Naive thymus-derived CD4-positive, alpha-beta T cell (primary cell): ENCODE measurements around the gene LRFN3. TPM values are rescaled to one million over a fixed set of nuclear protein-coding genes. Genes with fewer than 3 reads are reported as not detected.

ENCODE experiments used
- ATAC-seq: fragments of 150-1000 bp; cut with Tn5 transposase; 2 replicates; pipeline ENCODE4 v1.10.0; 2021; ENCODE audit warnings: mild to moderate bottlenecking, moderate library complexity
- CTCF ChIA-PET: fragments of 350-600 bp; sonication (Branson Sonifier 250); formaldehyde crosslinking; loops from one replicate; lab custom pipeline; 2021; ENCODE audit warnings: antibody characterized with exemption; lab: Charles Lee
- POLR2A ChIA-PET: fragments of 350-600 bp; sonication (Branson Sonifier 250); formaldehyde crosslinking; loops from one replicate; lab custom pipeline; 2021; ENCODE audit warnings: antibody characterized with exemption, inconsistent platforms; lab: Charles Lee
- DNase-seq, 9 donors: peaks; one replicate each; pipeline versions ENCODE4 v3.0.0 to v3.0.0-alpha.2; 2020 to 2022; ENCODE audit warnings: mixed read lengths in 1 of 9
- H3K27ac ChIP-seq: one replicate; pipeline ENCODE4 v1.7.0; 2013; ENCODE audit warnings: mild to moderate bottlenecking, low read depth, low read length, moderate library complexity
- H3K27me3 ChIP-seq, 2 donors: one replicate each; pipeline ENCODE4 v1.7.0; 2013; ENCODE audit warnings: low read length in 2 of 2, mild to moderate bottlenecking in 2 of 2, moderate library complexity in 2 of 2; ENCODE audit not compliant: control insufficient read depth in 2 of 2, insufficient read depth in 2 of 2
- H3K36me3 ChIP-seq, 3 experiments: 1 replicate in 2 of 3; 2 replicates in 1 of 3; pipeline ENCODE4 v1.7.0; 2013; ENCODE audit warnings: low read length in 3 of 3, mild to moderate bottlenecking in 3 of 3, moderate library complexity in 1 of 3; ENCODE audit not compliant: insufficient read depth in 3 of 3, control insufficient read depth in 2 of 3
- H3K4me1 ChIP-seq, 2 donors: one replicate each; pipeline ENCODE4 v1.7.0; 2013; ENCODE audit warnings: low read length in 2 of 2, mild to moderate bottlenecking in 2 of 2, moderate library complexity in 1 of 2; ENCODE audit not compliant: control insufficient read depth in 2 of 2, insufficient read depth in 2 of 2
- H3K4me3 ChIP-seq: 2 replicates; pipeline ENCODE4 v1.7.0; 2013; ENCODE audit warnings: mild to moderate bottlenecking, low read length
- H3K9me3 ChIP-seq, 3 experiments: 1 replicate in 2 of 3; 2 replicates in 1 of 3; pipeline ENCODE4 v1.7.0; 2013; ENCODE audit warnings: low read length in 3 of 3; ENCODE audit not compliant: control insufficient read depth in 2 of 3
- H3K27ac Mint-ChIP-seq, 9 donors: one replicate each; pipeline ENCODE4 v1.8.0; 2020 to 2022; ENCODE audit warnings: mixed read lengths in 9 of 9, mild to moderate bottlenecking in 8 of 9, moderate library complexity in 5 of 9, inconsistent platforms in 2 of 9
- H3K27me3 Mint-ChIP-seq, 5 donors: one replicate each; pipeline ENCODE4 v1.8.0; 2021 to 2022; ENCODE audit warnings: mixed read lengths in 5 of 5, mild to moderate bottlenecking in 1 of 5
- H3K36me3 Mint-ChIP-seq, 5 donors: one replicate each; pipeline ENCODE4 v1.8.0; 2020 to 2022; ENCODE audit warnings: mixed read lengths in 5 of 5, mild to moderate bottlenecking in 3 of 5, inconsistent platforms in 1 of 5
- H3K4me1 Mint-ChIP-seq, 7 donors: one replicate each; pipeline ENCODE4 v1.8.0; 2020 to 2022; ENCODE audit warnings: mixed read lengths in 7 of 7, mild to moderate bottlenecking in 3 of 7, inconsistent platforms in 1 of 7
- H3K4me3 Mint-ChIP-seq, 10 donors: one replicate each; pipeline ENCODE4 v1.8.0; 2020 to 2022; ENCODE audit warnings: mild to moderate bottlenecking in 10 of 10, mixed read lengths in 10 of 10, moderate library complexity in 6 of 10, inconsistent platforms in 2 of 10
- H3K9me3 Mint-ChIP-seq, 11 donors: one replicate each; pipeline ENCODE4 v1.8.0; 2020 to 2022; ENCODE audit warnings: mixed read lengths in 11 of 11, mild to moderate bottlenecking in 4 of 11, inconsistent platforms in 1 of 11, moderate library complexity in 1 of 11
- intact Hi-C, 2 donors: fragments of 100-400 bp; cut with micrococcal nuclease; formaldehyde crosslinking; loops; one replicate each; pipeline ENCODE4 v1.15.1; 2023
- polyA plus RNA-seq, 2 donors: library from polyadenylated mRNA; unstranded; fragments of 300-500 nt; fragmentation: Illumina TruSeq; gene quantifications; one replicate each; pipeline ENCODE4 v1.2.3, GENCODE V29; 2021
- total RNA-seq, 6 experiments: library from RNA in 5 of 6; stranded (reverse) in 5 of 6; gene quantifications; 1 replicate in 5 of 6; 2 replicates in 1 of 6; pipeline ENCODE4 v1.2.3 and lab custom pipeline; 2021 to 2026

LRFN3 gene
- total and polyA plus RNA-seq, 7 experiments from 2014 or later: 1.2 to 14.9 (median 8.8) TPM

DNA sequence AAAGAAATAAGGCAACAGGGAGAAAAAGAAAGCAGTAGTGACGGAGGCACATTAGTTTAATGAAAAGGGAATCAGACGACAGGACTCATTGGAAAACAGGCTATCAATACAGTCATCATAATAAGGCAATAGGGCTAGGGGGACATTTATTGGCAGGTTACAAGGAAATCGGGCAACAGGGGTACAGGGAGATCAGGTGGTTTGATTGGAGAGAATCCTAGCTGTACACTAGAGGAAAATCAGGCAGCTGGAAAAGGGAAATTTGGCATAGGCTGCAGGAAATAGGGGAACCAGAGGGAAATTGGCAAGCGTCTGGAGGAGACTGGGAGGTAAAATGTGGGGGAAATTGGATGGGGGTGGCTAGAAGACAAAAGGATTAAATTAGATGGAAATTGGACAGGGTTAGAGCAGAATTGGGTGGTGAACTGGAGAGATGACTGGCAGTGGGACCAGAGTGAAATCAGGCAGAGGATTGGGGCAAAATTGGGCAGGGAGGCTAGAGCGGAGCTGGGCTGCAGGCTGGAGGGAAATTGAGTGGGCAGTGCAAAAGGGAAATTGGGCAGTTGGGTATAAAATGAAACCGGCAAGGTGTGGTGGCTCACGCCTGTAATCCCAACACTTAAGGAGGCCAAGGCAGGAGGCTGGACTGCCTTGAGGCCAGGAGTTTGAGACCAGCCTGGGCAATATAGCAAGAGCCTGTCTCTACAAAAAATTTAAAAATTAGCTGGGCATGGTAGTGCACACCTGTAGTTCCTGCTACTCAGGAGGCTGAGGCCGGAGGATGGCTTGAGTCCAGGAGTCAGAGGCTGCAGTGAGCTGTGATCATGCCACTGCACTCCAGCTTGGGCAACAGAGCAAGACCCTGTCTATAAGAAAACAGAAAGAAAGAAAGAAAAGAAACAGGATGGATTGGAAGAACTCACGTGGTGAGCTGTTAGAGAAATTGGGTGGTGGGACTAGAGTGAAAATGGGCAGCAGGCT is 7.4 kb downstream of the LRFN3 start:
- H3K9me3 ChIP-seq: no peaks in the 10 kb centered on the region
- peaks cover 5 to 11% of the 10 kb centered on the region in 2 donors for H3K4me1 ChIP-seq
- POLR2A ChIA-PET: no interaction called here
- no peaks in the 10 kb centered on the region for H3K27me3 Mint-ChIP-seq
- no peak for DNase-seq
- peaks cover 5 to 17% (median 11%) of the 10 kb centered on the region in 5 donors for H3K36me3 Mint-ChIP-seq
- no peak overlapping the region for H3K4me3 ChIP-seq
- peaks cover 0 to 10% (median 0%) of the 10 kb centered on the region in 11 donors for H3K9me3 Mint-ChIP-seq
- no peak for ATAC-seq
- H3K27ac ChIP-seq: no peak overlapping the region
- peaks cover 0 to 46% (median 0%) of the 10 kb centered on the region in 3 experiments for H3K36me3 ChIP-seq
- H3K27ac Mint-ChIP-seq: peak overlapping the region in 7 of 9 donors; percentile 29 to 86 (median 60)
- CTCF ChIA-PET: interaction anchor here (0.9 to 1.5 kb wide), 2 partner anchors 13 to 15 kb away, joined by 4 read pairs; no protein-coding TSS in a partner anchor
- intact Hi-C loops: no loop called here
- H3K4me1 Mint-ChIP-seq: peaks cover 14 to 39% (median 32%) of the 10 kb centered on the region in 7 donors
- H3K27me3 ChIP-seq: no peaks in the 10 kb centered on the region
- H3K4me3 Mint-ChIP-seq: no peak overlapping the region

DNA sequence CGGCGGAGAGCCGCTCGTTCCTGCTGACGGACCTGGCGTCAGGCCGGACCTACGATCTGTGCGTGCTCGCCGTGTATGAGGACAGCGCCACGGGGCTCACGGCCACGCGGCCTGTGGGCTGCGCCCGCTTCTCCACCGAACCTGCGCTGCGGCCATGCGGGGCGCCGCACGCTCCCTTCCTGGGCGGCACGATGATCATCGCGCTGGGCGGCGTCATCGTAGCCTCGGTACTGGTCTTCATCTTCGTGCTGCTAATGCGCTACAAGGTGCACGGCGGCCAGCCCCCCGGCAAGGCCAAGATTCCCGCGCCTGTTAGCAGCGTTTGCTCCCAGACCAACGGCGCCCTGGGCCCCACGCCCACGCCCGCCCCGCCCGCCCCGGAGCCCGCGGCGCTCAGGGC is 8.4 kb downstream of the LRFN3 start:
- Histone ChIP-seq H3K27ac (no peak overlapping the region), H3K4me1 (peaks cover 5 to 9% of the 10 kb centered on the region in 2 donors), H3K36me3 (peaks cover 0 to 36% (median 0%) of the 10 kb centered on the region in 3 experiments), H3K27me3 (no peaks in the 10 kb centered on the region), H3K9me3 (no peaks in the 10 kb centered on the region), H3K4me3 (no peak overlapping the region)
- POLR2A ChIA-PET: no interaction called here
- Mint-ChIP-seq H3K4me1 (peaks cover 16 to 42% (median 34%) of the 10 kb centered on the region in 7 donors), H3K27ac (peak overlapping the region in 2 of 9 donors; percentile 29 to 74), H3K36me3 (peaks cover 5 to 17% (median 9%) of the 10 kb centered on the region in 5 donors), H3K9me3 (peaks cover 0 to 10% (median 0%) of the 10 kb centered on the region in 11 donors), H3K4me3 (no peak overlapping the region), H3K27me3 (no peaks in the 10 kb centered on the region)
- intact Hi-C loops: no loop called here
- CTCF ChIA-PET: interaction anchor here (0.9 kb wide), 1 partner anchor 14 kb away, joined by 4 read pairs; no protein-coding TSS in a partner anchor
- DNase-seq: no peak
- no peak for ATAC-seq

DNA sequence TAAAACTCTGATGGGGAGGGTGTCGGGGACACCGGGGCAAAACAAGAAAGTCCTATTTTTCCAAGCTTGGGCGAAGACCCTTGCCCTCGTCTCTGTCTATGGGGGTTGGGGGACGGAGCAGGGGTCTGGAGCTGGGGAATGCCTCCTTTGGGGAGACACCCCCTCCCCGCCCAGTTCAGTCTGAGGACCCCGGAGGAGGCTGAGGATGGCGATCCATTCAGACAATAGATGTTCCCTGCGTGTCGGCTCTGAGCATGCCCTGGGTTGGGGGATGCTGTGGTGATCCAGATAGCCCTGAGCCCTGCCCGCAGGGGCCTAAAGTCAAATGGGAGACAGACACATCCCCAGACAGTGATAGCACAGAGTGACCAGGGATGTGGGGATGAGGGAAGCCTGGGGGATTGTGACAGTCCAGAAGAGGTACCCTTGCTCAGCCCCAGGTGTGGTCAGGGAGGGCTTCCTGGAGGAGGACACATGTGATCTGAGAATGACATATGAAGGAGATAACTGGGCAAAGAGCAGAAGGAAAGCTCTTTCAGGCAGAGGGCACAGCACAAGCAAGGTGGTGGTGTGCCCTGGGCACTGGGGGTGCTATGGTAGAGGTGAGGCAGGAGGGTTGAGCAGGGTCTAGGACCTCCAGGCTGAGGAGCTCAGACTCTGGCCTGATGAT is 9.1 kb downstream of the LRFN3 start:
- Mint-ChIP-seq H3K4me3 (no peak overlapping the region), H3K36me3 (peaks cover 5 to 17% (median 9%) of the 10 kb centered on the region in 5 donors), H3K4me1 (peaks cover 18 to 49% (median 41%) of the 10 kb centered on the region in 7 donors), H3K27ac (peak overlapping the region in 6 of 9 donors; percentile 17 to 88 (median 60)), H3K27me3 (no peaks in the 10 kb centered on the region), H3K9me3 (peaks cover 0 to 10% (median 0%) of the 10 kb centered on the region in 11 donors)
- no peak for DNase-seq
- H3K27ac ChIP-seq: no peak overlapping the region
- intact Hi-C loops: no loop called here
- POLR2A ChIA-PET: interaction anchor here (0.6 to 1.4 kb wide), 3 partner anchors 10 to 231 kb away, joined by 3 to 4 read pairs (median 4); partner anchors contain the start of genes POLR2I and TBCB
- CTCF ChIA-PET: no interaction called here
- peaks cover 0 to 29% (median 0%) of the 10 kb centered on the region in 3 experiments for H3K36me3 ChIP-seq
- H3K9me3 ChIP-seq: no peaks in the 10 kb centered on the region
- no peak for ATAC-seq
- H3K4me1 ChIP-seq: peaks cover 5 to 16% of the 10 kb centered on the region in 2 donors
- H3K4me3 ChIP-seq: no peak overlapping the region
- H3K27me3 ChIP-seq: no peaks in the 10 kb centered on the region

DNA sequence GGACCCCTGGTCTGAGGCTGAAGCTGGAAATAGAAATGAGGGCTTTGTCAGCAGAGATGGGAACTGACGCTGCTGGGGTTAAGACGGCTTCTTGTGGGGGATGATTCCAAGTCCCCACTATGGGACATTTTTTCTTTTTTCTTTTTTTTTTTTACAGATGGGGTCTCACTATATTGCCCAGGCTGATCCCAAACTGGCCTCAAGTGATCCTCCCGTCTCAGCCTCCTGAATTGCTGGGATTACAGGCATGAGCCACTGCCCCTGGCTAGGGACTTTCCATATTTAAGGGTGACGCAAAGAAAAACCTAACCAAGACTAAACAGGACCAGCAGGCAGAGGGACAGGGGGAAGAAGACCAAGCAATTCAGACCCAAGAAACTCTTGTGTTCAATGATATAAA is 10.0 kb downstream of the LRFN3 start:
- Histone ChIP-seq H3K4me1 (peaks cover 5 to 18% of the 10 kb centered on the region in 2 donors), H3K27me3 (no peaks in the 10 kb centered on the region), H3K4me3 (no peak overlapping the region), H3K9me3 (no peaks in the 10 kb centered on the region), H3K27ac (no peak overlapping the region), H3K36me3 (peaks cover 0 to 24% (median 0%) of the 10 kb centered on the region in 3 experiments)
- DNase-seq (no peak), ATAC-seq (no peak)
- no peaks in the 10 kb centered on the region for H3K27me3 Mint-ChIP-seq
- H3K36me3 Mint-ChIP-seq: peaks cover 5 to 12% (median 8%) of the 10 kb centered on the region in 5 donors
- POLR2A ChIA-PET: interaction anchor here (0.6 to 1.4 kb wide), 2 partner anchors 9 to 16 kb away, joined by 3 to 4 read pairs; no protein-coding TSS in a partner anchor
- peaks cover 0 to 10% (median 0%) of the 10 kb centered on the region in 11 donors for H3K9me3 Mint-ChIP-seq
- peak overlapping the region in 5 of 9 donors; percentile 63 to 95 (median 82) for H3K27ac Mint-ChIP-seq
- H3K4me3 Mint-ChIP-seq: no peak overlapping the region
- peaks cover 24 to 52% (median 44%) of the 10 kb centered on the region in 7 donors for H3K4me1 Mint-ChIP-seq
- CTCF ChIA-PET: interaction anchor here (0.6 to 1.1 kb wide), 2 partner anchors 42 to 108 kb away, joined by 3 to 4 read pairs; partner anchors contain the start of gene THAP8
- intact Hi-C loops: no loop called here

DNA sequence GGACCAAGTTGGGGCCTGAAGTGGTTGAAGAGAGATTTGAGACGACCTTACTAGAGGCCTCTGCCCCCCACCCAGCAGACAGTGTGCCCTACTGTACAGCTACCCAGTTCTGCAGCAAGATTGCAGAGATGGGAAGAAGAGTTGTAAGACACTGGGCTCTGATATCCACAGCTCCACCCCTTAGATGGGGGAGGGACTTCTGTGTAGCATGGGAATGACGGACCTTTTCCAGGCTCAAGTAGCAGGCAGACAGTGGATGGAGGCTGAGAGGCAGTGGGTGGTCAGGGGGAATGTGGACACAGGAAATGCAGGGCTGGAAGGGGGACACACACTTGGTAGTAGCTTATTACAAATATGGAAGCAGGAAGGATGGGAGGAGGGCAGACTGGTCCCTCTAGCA is 13.0 kb downstream of the LRFN3 start:
- Mint-ChIP-seq H3K27me3 (no peaks in the 10 kb centered on the region), H3K27ac (peak overlapping the region; percentile 33 to 96 (median 79)), H3K4me1 (peaks cover 38 to 75% (median 60%) of the 10 kb centered on the region in 7 donors), H3K4me3 (peak overlapping the region in 4 of 10 donors; percentile 15 to 76 (median 32)), H3K9me3 (peaks cover 0 to 10% (median 0%) of the 10 kb centered on the region in 11 donors), H3K36me3 (peaks cover 1 to 10% (median 2%) of the 10 kb centered on the region in 5 donors)
- Histone ChIP-seq H3K9me3 (no peaks in the 10 kb centered on the region), H3K27ac (no peak overlapping the region), H3K4me3 (no peak overlapping the region), H3K36me3 (peaks cover 0 to 8% (median 0%) of the 10 kb centered on the region in 3 experiments), H3K27me3 (no peaks in the 10 kb centered on the region), H3K4me1 (peaks cover 21 to 41% of the 10 kb centered on the region in 2 donors)
- CTCF ChIA-PET: interaction anchor here (1.3 to 3.1 kb wide), 4 partner anchors 10 to 18 kb away, joined by 3 to 28 read pairs (median 4); no protein-coding TSS in a partner anchor
- ATAC-seq (no peak), DNase-seq (no peak)
- POLR2A ChIA-PET: interaction anchor here (0.9 to 1.9 kb wide), 2 partner anchors 18 to 45 kb away, joined by 3 to 4 read pairs; no protein-coding TSS in a partner anchor
- intact Hi-C loops: no loop called here
